ENCODE results near the gene POLR2E. TPM values are rescaled to one million over a fixed set of nuclear protein-coding genes. Genes with fewer than 3 reads are reported as not detected.

POLR2E gene
- total RNA-seq, 2 experiments from 2014 or later = 271 to 282 TPM

DNA sequence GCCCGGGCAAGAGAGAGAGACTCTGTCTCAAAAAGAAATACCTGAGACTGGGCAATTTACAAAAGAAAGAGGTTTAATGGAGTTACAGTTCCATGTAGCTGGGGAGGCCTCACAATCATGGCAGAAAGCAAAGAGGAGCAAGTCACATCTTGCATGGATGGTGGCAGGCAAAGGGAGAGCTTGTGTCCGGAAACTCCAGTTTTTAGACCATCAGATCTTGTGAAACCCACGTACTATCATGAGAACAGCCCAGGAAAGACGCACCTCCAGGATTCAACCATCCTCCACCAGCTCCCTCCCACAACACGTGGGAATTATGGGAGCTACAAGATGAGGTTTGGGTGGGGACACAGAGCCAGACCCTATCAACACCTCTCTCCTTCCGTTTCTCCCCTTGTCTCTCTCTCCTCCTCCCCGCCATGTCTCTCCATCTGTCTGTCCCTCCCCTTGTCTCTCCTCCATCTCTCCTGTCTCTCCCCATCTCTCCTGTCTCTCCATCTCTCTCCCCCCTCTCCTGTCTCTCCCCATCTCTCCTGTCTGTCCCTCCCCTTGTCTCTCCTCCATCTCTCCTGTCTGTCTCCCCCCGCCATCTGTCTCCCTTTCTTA lies 10.0 kb downstream of the POLR2E start:
- CTCF ChIA-PET = no interaction called here
- Mint-ChIP-seq H3K36me3 (ENCODE audit: low read depth) (peaks cover 64% of the 10 kb centered on the region), H3K4me1 (ENCODE audit: low read depth) (peaks cover 58% of the 10 kb centered on the region)

DNA sequence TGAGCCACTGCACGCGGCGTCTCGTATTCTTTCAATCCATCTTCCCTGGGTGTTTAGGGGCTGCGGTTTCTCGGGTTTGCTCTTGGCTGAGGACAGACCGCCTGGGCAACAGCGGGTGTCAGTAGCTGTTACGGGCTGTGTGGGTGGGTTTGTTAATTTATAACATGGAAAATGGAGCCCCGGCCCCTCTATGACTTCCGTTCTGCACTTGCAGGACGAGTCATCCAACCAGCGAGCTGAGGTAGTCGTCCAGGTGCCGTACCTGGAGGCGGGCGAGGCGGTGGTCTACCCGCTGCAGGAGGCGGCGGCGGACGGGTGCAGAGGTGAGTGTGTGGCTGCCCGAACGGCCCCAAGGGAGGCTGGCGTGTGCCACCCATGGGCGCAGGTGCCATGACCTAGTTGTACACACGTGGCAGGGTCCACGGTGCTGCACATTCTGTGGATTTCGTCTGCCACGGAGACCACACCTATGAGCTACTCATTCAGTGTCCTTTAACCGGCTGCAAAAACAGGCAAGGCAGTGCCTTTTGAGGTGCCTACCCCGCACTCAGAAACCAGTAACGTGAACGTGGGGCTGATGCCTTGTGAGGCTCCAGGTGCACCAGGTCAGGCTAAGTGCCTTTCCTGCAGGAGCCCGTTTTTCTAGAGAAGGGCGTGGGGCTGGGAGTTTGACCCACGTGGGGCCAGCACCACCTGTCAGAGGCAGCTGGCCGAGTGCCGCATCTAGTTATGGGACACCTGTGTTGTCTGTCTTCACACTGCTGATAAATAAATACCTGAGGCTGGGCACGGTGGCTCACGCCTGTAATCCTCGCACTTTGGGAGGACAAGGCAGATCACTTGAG lies 10.9 kb downstream of the POLR2E start:
- no peak overlapping the region for H3K4me3 Mint-ChIP-seq
- H3K4me1 Mint-ChIP-seq (ENCODE audit: low read depth) = peaks cover 61% of the 10 kb centered on the region
- peak; percentile 62 for DNase-seq
- H3K9me3 Mint-ChIP-seq = no peaks in the 10 kb centered on the region
- no peak for TF ChIP-seq CTCF (IDR thresholded peaks at IDR 0.05)
- ATAC-seq = no peak
- no peaks in the 10 kb centered on the region for H3K27me3 Mint-ChIP-seq
- intact Hi-C loops (cut with micrococcal nuclease) = no loop called here
- ChIA-PET CTCF (interaction anchor here (1.0 kb wide), 1 partner anchor 111 kb away, joined by 3 read pairs; no protein-coding TSS in a partner anchor), POLR2A (interaction anchor here (0.7 to 10.0 kb wide), 10 partner anchors 9 to 175 kb away, joined by 3 to 148 read pairs (median 4); partner anchors contain the start of genes CNN2 and POLR2E)
- peaks cover 69% of the 10 kb centered on the region for H3K36me3 Mint-ChIP-seq (ENCODE audit: low read depth)
- H3K27ac Mint-ChIP-seq = peak overlapping the region; percentile 48

More for the DNA sequence above, 10.0 kb downstream of the POLR2E start:
- ATAC-seq (no peak), DNase-seq (no peak)
- intact Hi-C loops (cut with micrococcal nuclease) = no loop called here
- POLR2A ChIA-PET = interaction anchor here (0.7 to 10.0 kb wide), 11 partner anchors 9 to 174 kb away, joined by 3 to 148 read pairs (median 6); partner anchors contain the start of genes ARHGAP45, CNN2 and POLR2E
- Mint-ChIP-seq H3K4me3 (no peak overlapping the region), H3K27ac (peak overlapping the region; percentile 40), H3K27me3 (no peaks in the 10 kb centered on the region), H3K9me3 (no peaks in the 10 kb centered on the region)
- TF ChIP-seq CTCF (IDR thresholded peaks at IDR 0.05) = no peak

GRCh38 chr19:1082928-1083816 lies 12.0 kb downstream of the POLR2E start:
- intact Hi-C loops (cut with micrococcal nuclease) = no loop called here
- ATAC-seq (no peak), DNase-seq (no peak)
- Mint-ChIP-seq H3K36me3 (ENCODE audit: low read depth) (peaks cover 64% of the 10 kb centered on the region), H3K4me1 (ENCODE audit: low read depth) (peaks cover 54% of the 10 kb centered on the region), H3K27ac (no peak overlapping the region), H3K9me3 (no peaks in the 10 kb centered on the region), H3K27me3 (no peaks in the 10 kb centered on the region), H3K4me3 (no peak overlapping the region)
- no peak for TF ChIP-seq CTCF (IDR thresholded peaks at IDR 0.05)
- ChIA-PET CTCF (interaction anchor here (0.7 to 3.9 kb wide), 2 partner anchors 17 to 183 kb away, joined by 4 to 22 read pairs; partner anchors contain the start of gene ARHGAP45), POLR2A (interaction anchor here (0.6 to 10.0 kb wide), 6 partner anchors 11 to 403 kb away, joined by 3 to 72 read pairs (median 8); partner anchors contain the start of genes CNN2 and POLR2E)

- Mint-ChIP-seq H3K4me1 (ENCODE audit: low read depth) (peaks cover 53% of the 10 kb centered on the region), H3K4me3 (no peak overlapping the region), H3K27ac (no peak overlapping the region), H3K27me3 (no peaks in the 10 kb centered on the region), H3K36me3 (ENCODE audit: low read depth) (peaks cover 63% of the 10 kb centered on the region), H3K9me3 (no peaks in the 10 kb centered on the region)
- ChIA-PET CTCF (interaction anchor here (0.7 to 3.9 kb wide), 2 partner anchors 16 to 184 kb away, joined by 4 to 22 read pairs; partner anchors contain the start of gene ARHGAP45), POLR2A (interaction anchor here (0.6 to 10.0 kb wide), 14 partner anchors 8 to 402 kb away, joined by 3 to 72 read pairs (median 3); partner anchors contain the start of genes CIRBP, POLR2E and RNU6-2)
- intact Hi-C loops (cut with micrococcal nuclease) = no loop called here
- TF ChIP-seq CTCF (IDR thresholded peaks at IDR 0.05) = no peak
- DNase-seq = peak; percentile 94
- ATAC-seq = peak; percentile 77
These were observed 12.8 kb downstream of the POLR2E start for GRCh38 chr19:1082165-1082927.

All from activated CD8-positive, alpha-beta T cell treated with anti-CD3 and anti-CD28 coated beads for 36 hours (primary cell).